K562 (cell line): Measurements from ENCODE around the gene ACACB. TPM values are rescaled to one million over a fixed set of nuclear protein-coding genes. Genes with fewer than 3 reads are reported as not detected.

Source experiments
- ATAC-seq: fragments of 200-7000 bp; cut with Tn5 transposase; 3 replicates; pipeline ENCODE4 v1.9.1; 2020; ENCODE audit warnings: moderate library complexity
- BruUV-seq: library from RNA; stranded (reverse); fragments of 400-500 nt; replicated peaks from 2 replicates; lab custom pipeline; 2021; lab: Mats Ljungman, UMichigan
- CTCF ChIA-PET: fragments of 300-600 bp; formaldehyde crosslinking; extraction: SDS; loops from one replicate; lab custom pipeline; 2021; ENCODE audit warnings: low intra/inter-chr PET ratio; lab: Yijun Ruan, JAX
- POLR2A ChIA-PET: fragments of 300-600, 350-650 bp; sonication (Branson Sonifier 250); formaldehyde crosslinking; extraction: SDS; loops from one replicate; lab custom pipeline; 2021; ENCODE audit warnings: antibody characterized with exemption, inconsistent platforms; lab: Yijun Ruan, JAX
- DNase-seq, 4 experiments: peaks; one replicate each; pipeline versions ENCODE4 v3.0.0 to v3.0.0-alpha.2; 2011 to 2018; ENCODE audit warnings: low spot score in 3 of 4, mixed read lengths in 3 of 4; ENCODE audit errors: extremely low read depth in 1 of 4
- FAIRE-seq: peaks from 2 replicates; lab custom pipeline; 2011; peaks lifted over from hg19 to GRCh38; lab: Jason Lieb, UNC
- H2AFZ ChIP-seq: 2 replicates; pipeline ENCODE4 v1.6.0; 2011; ENCODE audit warnings: low read depth, low read length, control low read depth, inconsistent platforms
- H3K27ac ChIP-seq: fragments of 200-600 bp; 3 replicates; pipeline ENCODE4 v1.8.0; 2011; ENCODE audit warnings: low read depth, mild to moderate bottlenecking, control low read depth, inconsistent platforms, low read length, moderate library complexity, mixed read lengths; ENCODE audit errors: extremely low read depth
- H3K27me3 ChIP-seq, 2 experiments: fragments of 300-600 bp in 1 of 2; 2 replicates in 1 of 2; 3 replicates in 1 of 2; pipeline versions ENCODE4 v1.6.0 to v1.8.0; 2011; ENCODE audit warnings: inconsistent platforms in 2 of 2, low read length in 2 of 2, mild to moderate bottlenecking in 1 of 2, mixed read lengths in 1 of 2, moderate library complexity in 1 of 2; ENCODE audit not compliant: control insufficient read depth in 2 of 2, insufficient read depth in 2 of 2
- H3K36me3 ChIP-seq: fragments of 300-600 bp; 3 replicates; pipeline ENCODE4 v1.8.0; 2011; ENCODE audit warnings: mild to moderate bottlenecking, low read length, inconsistent platforms; ENCODE audit not compliant: control insufficient read depth, insufficient read depth
- H3K4me1 ChIP-seq, 2 experiments: fragments of 200-600 bp in 1 of 2; replicated peaks in 1 of 2; 2 replicates in 1 of 2; 3 replicates in 1 of 2; pipeline versions ENCODE4 v1.5.1 to v1.8.0; 2011; ENCODE audit warnings: inconsistent platforms in 2 of 2, low read length in 2 of 2, mild to moderate bottlenecking in 1 of 2, mixed read lengths in 1 of 2, moderate library complexity in 1 of 2; ENCODE audit not compliant: control insufficient read depth in 2 of 2, insufficient read depth in 2 of 2
- H3K4me2 ChIP-seq: 2 replicates; pipeline ENCODE4 v1.6.1; 2011; ENCODE audit warnings: low read length, control low read depth, inconsistent platforms, mixed read lengths; ENCODE audit not compliant: insufficient read depth
- H3K4me3 ChIP-seq: fragments of 200-600 bp; sonication (generic), shearing (Covaris generic); 2 replicates; pipeline ENCODE4 v1.5.1; 2016; ENCODE audit warnings: control low read depth, inconsistent platforms
- H3K79me2 ChIP-seq: fragments of 200-600 bp; 3 replicates; pipeline ENCODE4 v1.8.0; 2011; ENCODE audit warnings: low read length, inconsistent platforms; ENCODE audit not compliant: control insufficient read depth, insufficient read depth
- H3K9ac ChIP-seq, 2 experiments: 2 replicates each; pipeline versions ENCODE4 v1.6.0 to v1.6.1; 2011; ENCODE audit warnings: low read depth in 2 of 2, low read length in 2 of 2, control low read depth in 1 of 2, inconsistent platforms in 1 of 2, mild to moderate bottlenecking in 1 of 2, mixed read lengths in 1 of 2; ENCODE audit not compliant: insufficient read depth in 1 of 2
- H3K9me1 ChIP-seq: one replicate; pipeline ENCODE4 v1.6.0; 2011; ENCODE audit warnings: inconsistent platforms, mild to moderate bottlenecking, low read length, moderate library complexity; ENCODE audit not compliant: control insufficient read depth, insufficient read depth
- H3K9me3 ChIP-seq: replicated peaks from 2 replicates; pipeline ENCODE4 v1.5.1; 2011; ENCODE audit warnings: low read depth, low read length, inconsistent platforms; ENCODE audit not compliant: control insufficient read depth, insufficient read depth
- H4K20me1 ChIP-seq: replicated peaks from 2 replicates; pipeline ENCODE4 v1.6.1; 2011; ENCODE audit warnings: low read length, inconsistent platforms, mixed read lengths; ENCODE audit not compliant: control insufficient read depth, insufficient read depth
- CTBP1 ChIP-seq: fragments of 450-650 bp; IDR thresholded peaks from 2 replicates; pipeline ENCODE4 v1.6.1; 2016; ENCODE audit warnings: borderline replicate concordance
- ZFPM2 ChIP-seq: fragments of 250-450 bp; sonication (Bioruptor Pico); IDR thresholded peaks from 2 replicates; pipeline ENCODE4 v1.5.1; 2022; ENCODE audit warnings: mild to moderate bottlenecking
- whole genome bisulfite sequencing: fragments of 100-300 bp; shearing (Covaris generic); methylation state at CpG from one replicate; pipeline ENCODE4 v1.1.6; 2016; ENCODE audit warnings: low coverage, mixed read lengths; ENCODE audit not compliant: insufficient coverage; ENCODE audit errors: missing lambda C conversion rate; 5-methylcytosine and 5-hydroxymethylcytosine counted together
- in situ Hi-C: fragments of 300-500 bp; cut with MboI; formaldehyde crosslinking; loops from 4 replicates; pipeline ENCODE4 v1.15.0; 2018; ENCODE audit warnings: inconsistent platforms, mixed read lengths
- intact Hi-C: fragments of 100-400 bp; cut with micrococcal nuclease; formaldehyde crosslinking; loops from 2 replicates; pipeline ENCODE4 v1.14.2; 2022
- polyA plus RNA-seq, 8 experiments: library from polyadenylated mRNA; depleted of rRNA in 4 of 8; stranded (reverse) in 5 of 8; unstranded in 3 of 8; fragments of >200 nt; fragmentation: Nextera tagmentation in 2 of 8; fragmentation: Illumina TruSeq in 1 of 8; extraction: Ambion mirVana in 2 of 8; extraction: Trizol in 1 of 8; gene quantifications; 2 replicates each; pipeline versions ENCODE4 v1.2.1 to v1.2.3, GENCODE V29; 2011 to 2014; ENCODE audit warnings: inconsistent platforms in 1 of 8, missing spikeins in 1 of 8
- total RNA-seq, 7 experiments: library from RNA; depleted of rRNA in 6 of 7; stranded (reverse); fragments of >200 nt in 6 of 7; fragmentation: Illumina TruSeq in 2 of 7; extraction: Trizol in 2 of 7; gene quantifications; 2 replicates each; pipeline versions ENCODE4 v1.2.1 to v1.2.3, GENCODE V29; 2011 to 2021; ENCODE audit warnings: low replicate concordance in 1 of 7
- TF ChIP-seq, protein P1 (sequence below): fragments of 200-600 bp; sonication (generic); IDR thresholded peaks from one replicate; pipeline ENCODE4 v1.6.1; 2012; ENCODE audit warnings: mild to moderate bottlenecking, low read depth, low read length, inconsistent platforms
- TF ChIP-seq, protein P2 (sequence below), 2 experiments: fragments of 150-350 bp in 1 of 2; IDR thresholded peaks; 2 replicates each; pipeline ENCODE4 v1.6.1; 2012 to 2016; ENCODE audit warnings: low read depth in 2 of 2, low read length in 2 of 2, mild to moderate bottlenecking in 1 of 2, moderate library complexity in 1 of 2

ACACB gene
- total and polyA plus RNA-seq, 9 of the 15 experiments (the other 6 are each of a cell fraction or from before 2014, with no cell fraction given) = 0.10 to 2.5 (median 0.83) TPM

GRCh38 chr12:109105176-109105575 is 11.2 kb upstream of the ACACB start:
- H3K27me3 ChIP-seq = no peaks in the 10 kb centered on the region
- no peaks in the 10 kb centered on the region for H3K9me1 ChIP-seq
- POLR2A ChIA-PET = no interaction called here
- DNase-seq (no peak), FAIRE-seq (no peak), ATAC-seq (no peak)
- H3K4me2 ChIP-seq = no peak overlapping the region
- no peaks in the 10 kb centered on the region for H3K9me3 ChIP-seq
- no peak overlapping the region for H3K9ac ChIP-seq
- no TSS peak for BruUV-seq
- 92% methylated on average over 5 of the region's 5 CpGs for WGBS
- H3K27ac ChIP-seq = no peak overlapping the region
- peaks cover 0 to 3% of the 10 kb centered on the region in 2 experiments; a peak in 3 of 5 replicates for H3K4me1 ChIP-seq
- H3K4me3 ChIP-seq = no peak overlapping the region
- intact Hi-C loops (no loop called here), in situ Hi-C loops (no loop called here)
- CTCF ChIA-PET = no interaction called here
- H4K20me1 ChIP-seq = no peaks in the 10 kb centered on the region
- TF ChIP-seq, protein P1, sequence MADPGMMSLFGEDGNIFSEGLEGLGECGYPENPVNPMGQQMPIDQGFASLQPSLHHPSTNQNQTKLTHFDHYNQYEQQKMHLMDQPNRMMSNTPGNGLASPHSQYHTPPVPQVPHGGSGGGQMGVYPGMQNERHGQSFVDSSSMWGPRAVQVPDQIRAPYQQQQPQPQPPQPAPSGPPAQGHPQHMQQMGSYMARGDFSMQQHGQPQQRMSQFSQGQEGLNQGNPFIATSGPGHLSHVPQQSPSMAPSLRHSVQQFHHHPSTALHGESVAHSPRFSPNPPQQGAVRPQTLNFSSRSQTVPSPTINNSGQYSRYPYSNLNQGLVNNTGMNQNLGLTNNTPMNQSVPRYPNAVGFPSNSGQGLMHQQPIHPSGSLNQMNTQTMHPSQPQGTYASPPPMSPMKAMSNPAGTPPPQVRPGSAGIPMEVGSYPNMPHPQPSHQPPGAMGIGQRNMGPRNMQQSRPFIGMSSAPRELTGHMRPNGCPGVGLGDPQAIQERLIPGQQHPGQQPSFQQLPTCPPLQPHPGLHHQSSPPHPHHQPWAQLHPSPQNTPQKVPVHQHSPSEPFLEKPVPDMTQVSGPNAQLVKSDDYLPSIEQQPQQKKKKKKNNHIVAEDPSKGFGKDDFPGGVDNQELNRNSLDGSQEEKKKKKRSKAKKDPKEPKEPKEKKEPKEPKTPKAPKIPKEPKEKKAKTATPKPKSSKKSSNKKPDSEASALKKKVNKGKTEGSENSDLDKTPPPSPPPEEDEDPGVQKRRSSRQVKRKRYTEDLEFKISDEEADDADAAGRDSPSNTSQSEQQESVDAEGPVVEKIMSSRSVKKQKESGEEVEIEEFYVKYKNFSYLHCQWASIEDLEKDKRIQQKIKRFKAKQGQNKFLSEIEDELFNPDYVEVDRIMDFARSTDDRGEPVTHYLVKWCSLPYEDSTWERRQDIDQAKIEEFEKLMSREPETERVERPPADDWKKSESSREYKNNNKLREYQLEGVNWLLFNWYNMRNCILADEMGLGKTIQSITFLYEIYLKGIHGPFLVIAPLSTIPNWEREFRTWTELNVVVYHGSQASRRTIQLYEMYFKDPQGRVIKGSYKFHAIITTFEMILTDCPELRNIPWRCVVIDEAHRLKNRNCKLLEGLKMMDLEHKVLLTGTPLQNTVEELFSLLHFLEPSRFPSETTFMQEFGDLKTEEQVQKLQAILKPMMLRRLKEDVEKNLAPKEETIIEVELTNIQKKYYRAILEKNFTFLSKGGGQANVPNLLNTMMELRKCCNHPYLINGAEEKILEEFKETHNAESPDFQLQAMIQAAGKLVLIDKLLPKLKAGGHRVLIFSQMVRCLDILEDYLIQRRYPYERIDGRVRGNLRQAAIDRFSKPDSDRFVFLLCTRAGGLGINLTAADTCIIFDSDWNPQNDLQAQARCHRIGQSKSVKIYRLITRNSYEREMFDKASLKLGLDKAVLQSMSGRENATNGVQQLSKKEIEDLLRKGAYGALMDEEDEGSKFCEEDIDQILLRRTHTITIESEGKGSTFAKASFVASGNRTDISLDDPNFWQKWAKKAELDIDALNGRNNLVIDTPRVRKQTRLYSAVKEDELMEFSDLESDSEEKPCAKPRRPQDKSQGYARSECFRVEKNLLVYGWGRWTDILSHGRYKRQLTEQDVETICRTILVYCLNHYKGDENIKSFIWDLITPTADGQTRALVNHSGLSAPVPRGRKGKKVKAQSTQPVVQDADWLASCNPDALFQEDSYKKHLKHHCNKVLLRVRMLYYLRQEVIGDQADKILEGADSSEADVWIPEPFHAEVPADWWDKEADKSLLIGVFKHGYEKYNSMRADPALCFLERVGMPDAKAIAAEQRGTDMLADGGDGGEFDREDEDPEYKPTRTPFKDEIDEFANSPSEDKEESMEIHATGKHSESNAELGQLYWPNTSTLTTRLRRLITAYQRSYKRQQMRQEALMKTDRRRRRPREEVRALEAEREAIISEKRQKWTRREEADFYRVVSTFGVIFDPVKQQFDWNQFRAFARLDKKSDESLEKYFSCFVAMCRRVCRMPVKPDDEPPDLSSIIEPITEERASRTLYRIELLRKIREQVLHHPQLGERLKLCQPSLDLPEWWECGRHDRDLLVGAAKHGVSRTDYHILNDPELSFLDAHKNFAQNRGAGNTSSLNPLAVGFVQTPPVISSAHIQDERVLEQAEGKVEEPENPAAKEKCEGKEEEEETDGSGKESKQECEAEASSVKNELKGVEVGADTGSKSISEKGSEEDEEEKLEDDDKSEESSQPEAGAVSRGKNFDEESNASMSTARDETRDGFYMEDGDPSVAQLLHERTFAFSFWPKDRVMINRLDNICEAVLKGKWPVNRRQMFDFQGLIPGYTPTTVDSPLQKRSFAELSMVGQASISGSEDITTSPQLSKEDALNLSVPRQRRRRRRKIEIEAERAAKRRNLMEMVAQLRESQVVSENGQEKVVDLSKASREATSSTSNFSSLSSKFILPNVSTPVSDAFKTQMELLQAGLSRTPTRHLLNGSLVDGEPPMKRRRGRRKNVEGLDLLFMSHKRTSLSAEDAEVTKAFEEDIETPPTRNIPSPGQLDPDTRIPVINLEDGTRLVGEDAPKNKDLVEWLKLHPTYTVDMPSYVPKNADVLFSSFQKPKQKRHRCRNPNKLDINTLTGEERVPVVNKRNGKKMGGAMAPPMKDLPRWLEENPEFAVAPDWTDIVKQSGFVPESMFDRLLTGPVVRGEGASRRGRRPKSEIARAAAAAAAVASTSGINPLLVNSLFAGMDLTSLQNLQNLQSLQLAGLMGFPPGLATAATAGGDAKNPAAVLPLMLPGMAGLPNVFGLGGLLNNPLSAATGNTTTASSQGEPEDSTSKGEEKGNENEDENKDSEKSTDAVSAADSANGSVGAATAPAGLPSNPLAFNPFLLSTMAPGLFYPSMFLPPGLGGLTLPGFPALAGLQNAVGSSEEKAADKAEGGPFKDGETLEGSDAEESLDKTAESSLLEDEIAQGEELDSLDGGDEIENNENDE = no peak
- TF ChIP-seq, protein P2, sequence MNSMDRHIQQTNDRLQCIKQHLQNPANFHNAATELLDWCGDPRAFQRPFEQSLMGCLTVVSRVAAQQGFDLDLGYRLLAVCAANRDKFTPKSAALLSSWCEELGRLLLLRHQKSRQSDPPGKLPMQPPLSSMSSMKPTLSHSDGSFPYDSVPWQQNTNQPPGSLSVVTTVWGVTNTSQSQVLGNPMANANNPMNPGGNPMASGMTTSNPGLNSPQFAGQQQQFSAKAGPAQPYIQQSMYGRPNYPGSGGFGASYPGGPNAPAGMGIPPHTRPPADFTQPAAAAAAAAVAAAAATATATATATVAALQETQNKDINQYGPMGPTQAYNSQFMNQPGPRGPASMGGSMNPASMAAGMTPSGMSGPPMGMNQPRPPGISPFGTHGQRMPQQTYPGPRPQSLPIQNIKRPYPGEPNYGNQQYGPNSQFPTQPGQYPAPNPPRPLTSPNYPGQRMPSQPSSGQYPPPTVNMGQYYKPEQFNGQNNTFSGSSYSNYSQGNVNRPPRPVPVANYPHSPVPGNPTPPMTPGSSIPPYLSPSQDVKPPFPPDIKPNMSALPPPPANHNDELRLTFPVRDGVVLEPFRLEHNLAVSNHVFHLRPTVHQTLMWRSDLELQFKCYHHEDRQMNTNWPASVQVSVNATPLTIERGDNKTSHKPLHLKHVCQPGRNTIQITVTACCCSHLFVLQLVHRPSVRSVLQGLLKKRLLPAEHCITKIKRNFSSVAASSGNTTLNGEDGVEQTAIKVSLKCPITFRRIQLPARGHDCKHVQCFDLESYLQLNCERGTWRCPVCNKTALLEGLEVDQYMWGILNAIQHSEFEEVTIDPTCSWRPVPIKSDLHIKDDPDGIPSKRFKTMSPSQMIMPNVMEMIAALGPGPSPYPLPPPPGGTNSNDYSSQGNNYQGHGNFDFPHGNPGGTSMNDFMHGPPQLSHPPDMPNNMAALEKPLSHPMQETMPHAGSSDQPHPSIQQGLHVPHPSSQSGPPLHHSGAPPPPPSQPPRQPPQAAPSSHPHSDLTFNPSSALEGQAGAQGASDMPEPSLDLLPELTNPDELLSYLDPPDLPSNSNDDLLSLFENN (IDR thresholded peaks at IDR 0.05; ENCODE audit: low read depth in 2 of 2, low read length in 2 of 2) = no peak
- TF ChIP-seq CTBP1 = no peak
- no peak for TF ChIP-seq ZFPM2 (CRISPR knock-in tag)
- peaks cover 89% of the 10 kb centered on the region; the same call in 2 of the 3 replicates for H3K36me3 ChIP-seq
- no peak overlapping the region for H2AFZ ChIP-seq
- no peaks in the 10 kb centered on the region for H3K79me2 ChIP-seq
